ENCODE results near the gene GALNS. TPM values are rescaled to one million over a fixed set of nuclear protein-coding genes. Genes with fewer than 3 reads are reported as not detected.

Gene GALNS
- total and polyA plus RNA-seq, 7 donors = 4.8 to 15.4 (median 10.4) TPM

DNA sequence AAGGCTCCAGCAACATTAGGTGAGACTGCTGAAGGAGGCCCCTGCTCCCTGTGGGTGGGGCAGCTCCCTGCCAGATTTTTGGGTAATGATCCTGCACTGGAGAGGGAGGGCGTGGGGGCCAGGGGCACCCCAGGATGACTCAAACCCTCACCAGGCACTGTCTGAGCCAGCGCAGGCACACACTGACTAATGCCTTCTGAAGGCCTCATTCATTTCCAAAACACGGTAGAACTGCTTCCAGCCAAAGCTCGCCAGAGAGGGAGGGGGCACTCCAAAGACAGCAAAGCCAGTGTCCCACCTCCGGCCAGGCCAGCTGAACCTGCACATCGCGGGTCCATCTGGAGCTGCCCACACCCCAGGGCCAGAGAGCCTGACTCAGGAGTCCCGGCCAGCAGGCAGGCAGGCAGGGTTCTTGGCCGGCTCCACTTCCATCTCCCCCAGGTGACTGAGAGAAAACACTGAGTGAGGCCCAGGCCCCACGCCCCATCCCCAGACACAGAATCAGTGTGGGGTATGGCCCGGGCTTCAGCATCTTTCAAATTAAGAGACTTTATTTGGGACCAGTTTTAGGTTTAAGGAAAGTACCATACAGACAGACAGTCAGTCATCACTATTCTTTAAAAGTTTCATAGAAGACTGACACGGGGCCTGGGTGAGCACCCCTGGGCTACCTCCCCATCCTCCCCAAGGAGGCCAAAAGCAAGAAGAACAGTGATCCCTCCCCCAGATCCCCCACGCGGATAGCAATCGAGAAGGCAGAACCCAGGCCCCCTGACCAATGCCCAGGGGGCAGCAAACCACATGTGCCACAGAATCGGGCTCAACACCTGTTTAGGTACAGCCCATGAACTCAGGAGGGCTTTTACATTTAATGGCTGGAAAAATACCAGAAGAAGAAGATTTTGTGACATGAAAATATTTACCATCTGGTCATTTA is 74.0 kb downstream of the GALNS start:
- Histone ChIP-seq H3K4me1 (peaks cover 15% of the 10 kb centered on the region), H3K36me3 (ENCODE audit: insufficient read depth in 1 of 2, low read depth in 1 of 2) (no peaks in the 10 kb centered on the region), H3K27me3 (ENCODE audit: insufficient read depth in 3 of 3, low read length in 2 of 3) (peaks cover 0 to 53% (median 12%) of the 10 kb centered on the region in 3 donors), H3K9me3 (no peaks in the 10 kb centered on the region), H3K27ac (no peak overlapping the region), H3K4me3 (peak overlapping the region; percentile 74)
- intact Hi-C loops (cut with DNase I) = no loop called here
- WGBS, 3 donors = 54 to 67% (median 60%) methylated on average over 16 of the region's 16 CpGs
- DNase-seq = peak in 1 of 2 donors; percentile 48
- ATAC-seq = no peak
- TF ChIP-seq, protein P1, sequence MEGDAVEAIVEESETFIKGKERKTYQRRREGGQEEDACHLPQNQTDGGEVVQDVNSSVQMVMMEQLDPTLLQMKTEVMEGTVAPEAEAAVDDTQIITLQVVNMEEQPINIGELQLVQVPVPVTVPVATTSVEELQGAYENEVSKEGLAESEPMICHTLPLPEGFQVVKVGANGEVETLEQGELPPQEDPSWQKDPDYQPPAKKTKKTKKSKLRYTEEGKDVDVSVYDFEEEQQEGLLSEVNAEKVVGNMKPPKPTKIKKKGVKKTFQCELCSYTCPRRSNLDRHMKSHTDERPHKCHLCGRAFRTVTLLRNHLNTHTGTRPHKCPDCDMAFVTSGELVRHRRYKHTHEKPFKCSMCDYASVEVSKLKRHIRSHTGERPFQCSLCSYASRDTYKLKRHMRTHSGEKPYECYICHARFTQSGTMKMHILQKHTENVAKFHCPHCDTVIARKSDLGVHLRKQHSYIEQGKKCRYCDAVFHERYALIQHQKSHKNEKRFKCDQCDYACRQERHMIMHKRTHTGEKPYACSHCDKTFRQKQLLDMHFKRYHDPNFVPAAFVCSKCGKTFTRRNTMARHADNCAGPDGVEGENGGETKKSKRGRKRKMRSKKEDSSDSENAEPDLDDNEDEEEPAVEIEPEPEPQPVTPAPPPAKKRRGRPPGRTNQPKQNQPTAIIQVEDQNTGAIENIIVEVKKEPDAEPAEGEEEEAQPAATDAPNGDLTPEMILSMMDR (IDR thresholded peaks at IDR 0.05) = no peak

DNA sequence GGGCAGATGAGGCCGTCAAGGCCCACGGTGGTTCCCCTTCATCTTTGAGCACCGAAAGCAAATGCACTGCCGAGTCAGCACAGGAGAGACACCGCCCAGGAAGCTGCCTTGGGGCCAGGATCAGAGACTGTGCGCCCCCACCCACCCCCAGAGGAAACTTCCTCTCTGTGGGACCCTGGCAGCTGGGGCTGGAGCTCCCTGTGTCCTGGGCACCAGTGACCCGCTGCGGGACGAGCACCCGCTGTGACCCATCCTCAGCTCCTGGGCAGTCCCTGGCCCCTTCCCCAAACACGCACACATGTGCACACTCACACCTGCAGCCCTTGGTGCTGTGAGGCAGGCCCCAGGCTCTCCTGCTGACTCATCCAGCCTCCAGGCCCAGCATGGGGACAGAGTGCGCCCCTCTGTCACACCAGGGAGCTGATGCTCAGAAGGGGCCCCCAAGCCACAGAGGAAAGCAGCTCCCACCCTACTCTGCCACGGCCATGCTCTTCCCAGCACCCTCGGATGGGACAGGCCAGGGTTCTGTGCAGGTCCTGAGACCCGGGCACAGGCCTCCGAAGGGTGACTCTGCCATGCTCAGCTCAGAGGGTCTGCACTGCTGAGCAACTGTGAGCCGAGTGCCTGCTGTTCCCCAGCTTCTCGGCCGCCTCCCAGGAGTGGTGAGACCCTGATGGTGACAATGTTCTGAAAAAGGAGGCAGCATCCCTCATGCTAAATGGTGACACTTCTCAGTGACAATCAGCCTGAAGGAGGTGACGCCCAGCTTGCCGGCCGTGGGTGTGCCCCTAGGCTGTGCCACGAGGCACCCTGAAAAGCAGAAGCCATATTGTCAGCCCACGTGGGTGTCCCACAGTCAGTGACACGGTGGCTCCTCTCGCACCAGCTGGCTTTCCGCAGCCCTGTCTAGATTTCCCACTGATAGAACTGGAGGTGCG is 75.3 kb downstream of the GALNS start:
- H3K27ac ChIP-seq = no peak overlapping the region
- TF ChIP-seq, protein P1 (IDR thresholded peaks at IDR 0.05) = no peak
- H3K27me3 ChIP-seq (ENCODE audit: insufficient read depth in 3 of 3, low read length in 2 of 3) = peaks cover 0 to 46% (median 13%) of the 10 kb centered on the region in 3 donors
- H3K4me3 ChIP-seq = no peak overlapping the region
- ATAC-seq (no peak), DNase-seq (peak in 1 of 2 donors; percentile 61)
- H3K9me3 ChIP-seq = no peaks in the 10 kb centered on the region
- 73 to 81% (median 74%) methylated on average over 28 of the region's 28 CpGs for WGBS, 3 donors
- intact Hi-C loops (cut with DNase I) = loop anchor here in 1 of 2 donors (2.0 kb wide), 1 partner anchor 39 kb away; no protein-coding TSS in a partner anchor
- no peaks in the 10 kb centered on the region for H3K36me3 ChIP-seq (ENCODE audit: insufficient read depth in 1 of 2, low read depth in 1 of 2)
- peaks cover 15% of the 10 kb centered on the region for H3K4me1 ChIP-seq

DNA sequence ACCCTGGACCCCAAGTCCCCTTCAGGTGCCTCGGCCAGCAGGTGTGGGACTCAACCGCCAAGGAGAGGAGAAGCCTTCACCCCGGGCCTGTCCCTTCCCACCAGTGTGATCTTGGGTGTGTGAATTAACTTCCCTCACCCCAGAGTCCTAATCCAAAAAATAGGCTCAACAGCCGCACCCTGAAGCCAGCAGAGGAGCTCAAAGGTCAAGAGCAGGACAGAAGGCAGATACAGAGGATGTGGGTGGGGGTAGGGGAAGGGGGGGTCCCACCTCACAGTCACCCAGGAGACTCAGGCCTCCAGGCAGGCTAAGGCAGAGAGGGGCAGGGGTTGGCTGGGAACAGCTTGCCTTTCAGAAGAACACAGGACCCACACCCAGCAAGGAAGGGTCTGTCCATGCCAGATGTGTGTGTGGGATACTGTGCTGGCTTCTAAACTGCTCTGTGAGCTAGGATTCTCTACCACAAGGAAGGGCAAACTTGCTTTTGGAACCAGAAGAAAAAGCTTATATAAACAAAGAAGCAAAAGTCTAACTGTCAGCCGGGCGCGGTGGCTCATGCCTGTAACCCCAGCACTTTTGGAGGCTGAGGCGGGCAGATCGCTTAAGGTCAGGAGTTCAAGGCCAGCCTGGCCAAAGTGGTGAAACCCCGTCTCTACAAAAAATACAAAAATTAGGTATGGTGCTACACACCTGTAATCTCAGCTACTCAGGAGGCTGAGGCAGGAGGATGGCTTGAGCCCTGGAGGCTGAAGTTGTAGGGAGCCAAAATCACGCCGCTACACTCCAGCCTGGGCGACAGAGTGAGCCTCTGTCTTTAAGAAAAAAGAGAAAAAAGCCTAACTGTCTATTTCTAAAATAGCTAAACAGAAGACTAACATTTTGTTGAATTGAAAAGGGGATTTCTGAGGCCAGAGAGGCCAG is 76.3 kb downstream of the GALNS start:
- Histone ChIP-seq H3K4me1 (peaks cover 15% of the 10 kb centered on the region), H3K27me3 (ENCODE audit: insufficient read depth in 3 of 3, low read length in 2 of 3) (peaks cover 0 to 40% (median 13%) of the 10 kb centered on the region in 3 donors), H3K27ac (no peak overlapping the region), H3K9me3 (no peaks in the 10 kb centered on the region), H3K4me3 (no peak overlapping the region), H3K36me3 (ENCODE audit: insufficient read depth in 1 of 2, low read depth in 1 of 2) (no peaks in the 10 kb centered on the region)
- TF ChIP-seq, protein P1 (IDR thresholded peaks at IDR 0.05) = no peak
- ATAC-seq = no peak
- intact Hi-C loops (cut with DNase I) = loop anchor here in 1 of 2 donors (2.0 kb wide), 1 partner anchor 38 kb away; no protein-coding TSS in a partner anchor
- WGBS, 3 donors = 85 to 89% (median 86%) methylated on average over 13 of the region's 13 CpGs
- peak in 1 of 2 donors; percentile 45 for DNase-seq
